SJCRH30 (cell line): ENCODE measurements around the gene SPEF1. TPM values are rescaled to one million over a fixed set of nuclear protein-coding genes. Genes with fewer than 3 reads are reported as not detected.

Experiments
- DNase-seq, 2 experiments: peaks; one replicate each; pipeline ENCODE4 v3.0.0-alpha.2; 2015 to 2020
- H3K27ac ChIP-seq: fragments of 250-450 bp; sonication (Bioruptor Pico); 2 replicates; pipeline ENCODE4 v1.5.1; 2020; ENCODE audit warnings: mild to moderate bottlenecking, moderate library complexity
- H3K27me3 ChIP-seq: fragments of 250-450 bp; sonication (Bioruptor Pico); 2 replicates; pipeline ENCODE4 v1.5.1; 2020; ENCODE audit warnings: mild to moderate bottlenecking, moderate library complexity
- H3K36me3 ChIP-seq: fragments of 250-450 bp; sonication (Bioruptor Pico); 2 replicates; pipeline ENCODE4 v1.5.1; 2020; ENCODE audit warnings: mild to moderate bottlenecking, moderate library complexity
- H3K4me1 ChIP-seq: fragments of 250-450 bp; sonication (Bioruptor Pico); 2 replicates; pipeline ENCODE4 v1.5.1; 2020; ENCODE audit warnings: mild to moderate bottlenecking, moderate library complexity
- H3K4me3 ChIP-seq: fragments of 250-450 bp; sonication (Bioruptor Pico); 2 replicates; pipeline ENCODE4 v1.5.1; 2020; ENCODE audit warnings: mild to moderate bottlenecking, moderate library complexity
- H3K9me3 ChIP-seq: fragments of 250-450 bp; sonication (Bioruptor Pico); replicated peaks from 2 replicates; pipeline ENCODE4 v1.5.1; 2020; ENCODE audit warnings: mild to moderate bottlenecking, moderate library complexity
- total RNA-seq: library from RNA; depleted of rRNA; stranded (reverse); fragments of >200 nt; shearing (Covaris generic); gene quantifications from 2 replicates; pipeline ENCODE4 v1.2.3, GENCODE V29; 2014

SPEF1 gene
- total RNA-seq, 1 experiment from 2014 or later = 0.16 TPM

DNA sequence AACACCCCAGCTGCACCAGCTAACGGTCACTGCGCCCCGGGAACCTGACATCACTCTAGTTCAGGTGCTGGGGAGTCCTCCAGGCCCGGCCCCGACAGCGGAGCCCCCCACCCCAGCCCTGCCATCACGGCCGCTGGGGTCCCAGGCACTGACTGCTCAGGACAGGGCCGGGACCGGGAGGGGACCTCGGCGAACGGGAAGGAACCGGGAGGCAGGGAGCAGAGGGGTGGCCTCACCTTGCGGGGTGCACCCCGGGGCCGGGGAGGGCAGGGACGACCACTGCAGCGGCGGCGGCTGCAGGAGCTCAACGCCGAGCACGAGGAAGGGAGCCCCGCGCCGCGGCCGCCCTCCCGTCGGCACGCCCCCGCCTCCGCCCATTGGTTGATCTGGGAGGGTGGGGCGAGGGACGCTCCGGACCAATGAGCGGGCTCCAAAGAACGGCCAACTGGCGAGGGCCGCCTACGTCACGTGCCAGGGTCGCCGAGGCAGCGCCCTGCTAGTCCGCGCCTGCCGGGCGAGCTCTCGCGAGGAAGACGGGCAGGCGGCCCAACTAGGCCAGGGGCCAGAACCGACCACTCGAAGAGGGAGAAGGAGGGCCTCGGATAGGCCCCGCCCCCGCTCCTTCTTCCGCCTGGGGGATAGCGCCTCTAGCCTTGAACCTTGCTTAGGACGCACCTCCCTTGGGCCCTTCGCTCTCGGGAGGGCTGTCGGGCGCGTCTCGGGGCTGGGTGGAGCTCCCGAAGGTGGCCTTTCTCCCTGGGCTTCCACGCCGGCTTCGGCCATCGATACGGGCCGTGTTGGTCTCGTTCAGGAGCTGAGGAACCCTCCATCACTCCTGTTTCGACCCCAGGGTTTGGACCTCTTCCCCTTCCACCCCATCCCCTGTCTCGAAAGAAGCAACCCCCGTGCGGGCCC lies 13.6 kb downstream of the SPEF1 start, which contains the start of gene ADISSP:
TSS of gene ADISSP (minus strand) at position 327 of the 915 bp plus-strand sequence. CDS start 7,653 bp downstream, outside the sequence.
- peak; percentile 98 for DNase-seq
- Histone ChIP-seq H3K9me3 (no peaks in the 10 kb centered on the region), H3K36me3 (no peaks in the 10 kb centered on the region), H3K27me3 (no peaks in the 10 kb centered on the region), H3K4me3 (peak within 1 kb of the TSS; percentile 74), H3K27ac (peak within 1 kb of the TSS; percentile 64), H3K4me1 (no peaks in the 10 kb centered on the region)

DNA sequence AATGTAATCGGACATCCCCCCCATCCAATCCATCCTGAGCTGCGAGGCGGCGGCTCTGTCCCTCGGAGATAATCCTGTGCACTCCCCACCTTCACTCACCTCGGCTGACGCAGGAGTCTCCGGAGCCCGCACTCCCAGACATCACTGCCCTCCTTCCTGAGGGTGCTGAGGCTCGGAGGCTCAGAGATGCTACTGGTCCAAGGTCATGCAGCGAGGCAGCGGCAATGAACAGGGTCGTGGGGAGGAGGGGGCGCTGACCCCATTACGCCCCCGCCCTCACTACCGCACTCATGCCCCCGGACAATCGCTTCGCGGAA lies 14.2 kb downstream of the SPEF1 start:
- no peaks in the 10 kb centered on the region for H3K4me1 ChIP-seq
- H3K4me3 ChIP-seq = peak overlapping the region; percentile 74
- no peaks in the 10 kb centered on the region for H3K27me3 ChIP-seq
- H3K36me3 ChIP-seq = no peaks in the 10 kb centered on the region
- DNase-seq = no peak
- H3K9me3 ChIP-seq = no peaks in the 10 kb centered on the region
- H3K27ac ChIP-seq = no peak overlapping the region

DNA sequence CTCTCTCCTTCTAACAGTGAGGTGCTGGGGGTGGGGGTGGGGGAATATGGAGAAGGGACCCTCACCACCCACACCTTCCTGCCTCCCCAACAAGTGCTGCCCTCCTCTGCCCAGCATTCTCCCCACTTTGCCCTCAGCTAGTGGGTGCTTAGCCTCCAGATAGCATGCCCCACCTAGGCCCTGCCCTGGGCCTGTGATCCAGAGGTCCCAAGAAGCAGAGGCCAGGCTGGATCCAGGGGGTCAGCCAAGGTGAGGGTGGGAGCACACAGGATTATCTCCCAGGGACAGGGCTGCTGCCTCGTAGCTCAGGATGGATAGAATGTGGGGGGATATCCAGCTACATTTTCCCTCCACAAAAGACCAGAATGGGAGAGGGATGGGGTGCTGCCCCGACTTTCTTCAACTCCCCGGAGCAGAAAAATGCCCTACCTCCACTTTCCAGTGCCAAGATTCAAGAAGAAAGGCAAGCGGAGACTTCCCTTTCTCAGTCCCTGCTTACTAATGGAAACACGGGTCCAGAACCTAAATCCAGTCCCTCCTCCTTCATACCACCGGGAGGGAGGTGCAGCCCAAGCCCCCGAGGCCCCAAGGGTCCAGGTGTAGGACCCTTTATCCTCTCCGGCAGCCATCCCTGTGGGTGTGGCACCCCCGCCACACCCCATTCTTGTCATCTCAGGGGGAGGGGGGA lies 14.7 kb downstream of the SPEF1 start:
- no peaks in the 10 kb centered on the region for H3K4me1 ChIP-seq
- peak overlapping the region; percentile 74 for H3K4me3 ChIP-seq
- no peaks in the 10 kb centered on the region for H3K9me3 ChIP-seq
- no peak for DNase-seq
- no peaks in the 10 kb centered on the region for H3K27me3 ChIP-seq
- no peaks in the 10 kb centered on the region for H3K36me3 ChIP-seq
- H3K27ac ChIP-seq = no peak overlapping the region

DNA sequence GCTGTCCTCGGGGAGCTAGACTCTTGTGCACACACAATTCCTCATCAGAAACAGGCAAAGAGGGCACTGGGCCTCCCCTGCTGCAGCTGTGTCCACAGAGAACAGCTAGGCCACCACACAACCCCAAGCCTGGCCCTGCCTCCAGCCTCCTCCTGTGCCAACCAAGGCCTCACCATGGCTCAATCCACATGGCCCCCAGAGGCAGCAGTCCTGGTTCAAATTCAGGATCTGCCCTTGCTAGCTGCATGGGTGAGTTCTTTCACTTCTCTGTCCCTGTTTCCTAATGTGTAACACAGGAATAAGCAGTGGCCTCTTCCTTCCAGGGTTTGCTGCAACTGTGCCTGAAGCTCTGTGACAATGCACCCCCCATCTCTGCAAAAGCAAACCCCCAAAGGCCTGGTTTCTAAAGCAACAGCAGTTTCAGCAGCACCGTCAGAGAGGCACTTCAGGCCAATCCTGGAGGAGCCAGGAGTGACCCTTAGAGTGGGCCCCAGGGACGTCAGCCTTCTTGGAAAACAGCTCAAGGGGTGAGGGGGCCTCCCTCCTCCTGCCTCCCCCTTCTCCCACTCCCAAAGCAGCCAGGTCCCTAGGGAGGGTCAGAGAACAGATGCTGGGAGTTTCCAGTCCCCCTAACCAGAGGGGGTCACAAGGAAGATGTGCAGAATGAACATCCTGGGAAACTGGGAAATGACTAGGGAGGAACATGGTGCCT lies 15.9 kb downstream of the SPEF1 start:
- no peaks in the 10 kb centered on the region for H3K9me3 ChIP-seq
- no peaks in the 10 kb centered on the region for H3K4me1 ChIP-seq
- H3K4me3 ChIP-seq = no peak overlapping the region
- no peaks in the 10 kb centered on the region for H3K36me3 ChIP-seq
- H3K27me3 ChIP-seq = no peaks in the 10 kb centered on the region
- no peak overlapping the region for H3K27ac ChIP-seq
- DNase-seq = no peak

DNA sequence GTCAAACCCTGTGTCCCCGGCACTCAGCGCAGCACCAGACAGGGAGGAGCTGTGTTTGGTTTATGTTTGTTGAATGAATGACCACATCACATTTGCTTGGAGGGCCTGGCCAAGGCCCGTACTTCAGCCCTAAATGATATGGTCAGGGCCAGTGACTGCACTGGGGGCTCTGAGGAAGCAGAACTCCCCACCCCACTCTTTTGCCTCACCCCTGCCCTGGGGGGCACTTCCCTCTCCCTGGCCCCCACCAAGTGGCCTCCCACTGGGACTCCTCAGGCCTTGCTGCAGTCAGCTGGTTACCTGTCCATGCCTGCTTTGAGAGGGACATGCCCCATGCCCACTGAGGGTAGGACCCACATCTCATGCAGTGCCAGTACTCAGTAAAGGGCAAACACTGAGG lies 16.6 kb downstream of the SPEF1 start:
- Histone ChIP-seq H3K4me1 (no peaks in the 10 kb centered on the region), H3K27ac (no peak overlapping the region), H3K9me3 (no peaks in the 10 kb centered on the region), H3K36me3 (no peaks in the 10 kb centered on the region), H3K27me3 (no peaks in the 10 kb centered on the region), H3K4me3 (no peak overlapping the region)
- DNase-seq = no peak

DNA sequence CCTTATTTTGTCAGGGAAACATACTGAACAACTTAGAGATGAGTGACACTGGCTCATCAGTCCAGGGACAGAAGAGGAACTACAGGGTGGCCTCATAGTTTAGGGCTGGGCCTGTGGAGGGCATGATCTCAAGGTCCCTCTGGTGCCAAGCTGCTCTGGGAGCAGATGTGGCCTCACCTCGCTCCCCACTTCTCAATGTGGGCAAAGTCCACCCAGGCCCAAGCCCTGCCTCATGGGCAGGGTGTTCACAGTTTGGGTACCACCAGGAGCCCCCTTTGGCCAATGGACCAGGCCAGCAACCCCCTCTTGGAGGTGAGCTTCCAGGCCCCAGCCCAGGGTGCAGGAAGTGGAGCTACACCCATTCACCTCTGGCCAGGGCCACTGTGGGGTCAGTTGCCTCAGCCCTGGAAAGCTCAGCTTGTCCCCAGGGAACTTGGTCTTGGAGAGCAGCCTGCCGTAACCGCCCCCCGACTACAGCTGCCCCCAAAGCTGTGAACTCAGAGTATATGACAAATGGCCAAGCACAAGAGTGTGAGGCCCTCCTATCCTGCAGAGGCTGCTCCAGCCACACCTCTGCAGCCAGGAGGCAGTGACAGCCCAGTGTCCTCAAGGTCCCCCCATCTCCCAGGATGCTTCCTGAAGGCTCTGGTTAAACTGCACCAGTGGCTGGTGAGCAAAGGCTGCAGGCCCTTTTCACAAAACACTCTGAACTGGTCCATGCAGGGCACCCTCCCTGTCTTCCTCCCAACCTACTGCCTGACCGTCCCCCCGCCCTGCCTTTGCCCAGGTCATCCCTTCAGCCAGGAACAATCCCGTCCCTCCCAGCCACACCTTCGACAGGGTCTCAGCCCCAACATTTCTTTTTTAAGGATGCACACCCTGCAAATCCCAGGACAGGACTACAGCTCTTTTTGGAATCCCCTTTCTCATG lies 17.3 kb downstream of the SPEF1 start:
- no peak for DNase-seq
- Histone ChIP-seq H3K36me3 (no peaks in the 10 kb centered on the region), H3K4me1 (no peaks in the 10 kb centered on the region), H3K27ac (no peak overlapping the region), H3K27me3 (no peaks in the 10 kb centered on the region), H3K4me3 (no peak overlapping the region), H3K9me3 (no peaks in the 10 kb centered on the region)

DNA sequence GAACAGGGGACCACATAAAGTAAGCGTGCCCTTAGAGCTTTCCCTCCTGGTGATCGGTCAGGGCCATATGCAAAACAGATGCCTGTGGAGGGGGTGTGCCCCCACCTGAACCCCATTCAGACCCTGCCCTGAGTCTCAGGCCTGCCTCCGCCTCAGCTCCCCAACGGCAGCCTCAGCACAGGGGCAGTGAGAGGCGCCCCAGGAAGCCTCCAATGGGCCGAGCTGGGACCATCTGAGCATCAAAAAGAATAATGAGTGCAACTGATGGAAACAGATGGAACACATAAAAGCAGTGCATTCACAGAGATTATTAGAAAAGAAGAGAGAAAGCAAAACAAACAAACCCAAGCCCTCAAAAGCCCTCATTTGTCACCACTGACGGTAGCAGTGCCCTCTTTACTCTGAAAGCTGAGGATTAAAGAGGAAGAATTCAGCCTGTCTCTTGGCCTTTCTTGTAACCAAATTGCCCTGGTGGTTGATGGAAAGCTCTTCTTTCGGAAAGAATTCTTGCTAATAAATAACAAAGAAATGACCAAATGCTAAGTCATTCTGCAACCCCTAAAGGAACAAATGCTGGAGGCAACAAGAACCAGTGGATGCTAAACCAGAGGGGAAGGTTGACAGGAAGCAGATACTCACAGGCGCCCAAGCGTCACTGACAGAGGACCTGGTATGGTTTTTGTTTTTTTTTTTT lies 20.4 kb downstream of the SPEF1 start:
- Histone ChIP-seq H3K36me3 (peaks cover 5% of the 10 kb centered on the region; the same call in 1 of the 2 replicates), H3K27ac (no peak overlapping the region), H3K27me3 (no peaks in the 10 kb centered on the region), H3K4me3 (no peak overlapping the region), H3K4me1 (no peaks in the 10 kb centered on the region), H3K9me3 (no peaks in the 10 kb centered on the region)
- no peak for DNase-seq

DNA sequence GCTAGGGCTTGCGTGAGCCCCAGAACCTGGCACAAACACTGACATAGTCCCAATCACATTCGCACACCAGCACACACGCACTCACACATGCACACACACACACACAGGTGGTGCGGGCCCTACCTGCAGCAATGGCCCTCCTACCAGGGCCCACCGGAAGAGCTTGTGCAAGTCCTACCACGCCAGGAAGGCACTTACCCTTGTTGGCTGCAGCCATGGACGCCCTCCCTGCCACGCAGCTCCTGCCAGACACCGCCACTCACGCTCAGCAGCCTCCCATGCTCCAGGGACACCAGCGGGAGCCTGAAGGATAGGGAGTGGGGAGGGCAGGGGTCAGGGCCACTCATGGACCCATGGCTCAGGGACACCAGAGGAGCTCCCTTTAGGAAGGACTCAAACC lies 21.4 kb downstream of the SPEF1 start:
- Histone ChIP-seq H3K4me3 (no peak overlapping the region), H3K36me3 (peaks cover 5% of the 10 kb centered on the region; the same call in 1 of the 2 replicates), H3K27ac (no peak overlapping the region), H3K9me3 (no peaks in the 10 kb centered on the region), H3K4me1 (no peaks in the 10 kb centered on the region), H3K27me3 (no peaks in the 10 kb centered on the region)
- no peak for DNase-seq

DNA sequence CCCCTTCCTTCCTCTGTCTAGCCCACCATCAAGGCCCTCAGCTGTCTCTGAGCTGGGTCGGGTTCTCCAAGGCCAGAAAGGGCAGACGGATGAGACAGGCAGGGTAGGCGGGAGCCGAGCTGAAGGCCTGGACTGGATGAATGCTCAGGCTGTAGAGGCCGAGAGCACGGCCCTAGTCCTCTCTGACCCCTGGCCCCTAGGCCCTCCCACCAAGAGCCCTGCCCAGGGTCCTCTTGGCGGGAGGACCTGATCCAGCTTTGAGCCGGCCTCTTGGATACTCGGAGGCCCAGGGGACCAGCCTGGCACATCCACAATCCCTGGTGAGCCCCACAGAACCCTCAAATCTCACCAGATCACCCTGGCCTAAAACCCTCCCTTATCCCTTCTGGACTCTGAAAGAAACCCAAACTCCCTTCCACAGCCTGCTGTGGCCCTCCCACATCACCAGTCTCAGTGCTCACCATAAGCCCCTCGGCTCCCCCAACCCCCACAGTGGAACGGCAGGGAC lies 21.9 kb downstream of the SPEF1 start:
- no peaks in the 10 kb centered on the region for H3K9me3 ChIP-seq
- peaks cover 5% of the 10 kb centered on the region; the same call in 1 of the 2 replicates for H3K36me3 ChIP-seq
- no peaks in the 10 kb centered on the region for H3K4me1 ChIP-seq
- no peak for DNase-seq
- H3K4me3 ChIP-seq = no peak overlapping the region
- no peaks in the 10 kb centered on the region for H3K27me3 ChIP-seq
- H3K27ac ChIP-seq = no peak overlapping the region

DNA sequence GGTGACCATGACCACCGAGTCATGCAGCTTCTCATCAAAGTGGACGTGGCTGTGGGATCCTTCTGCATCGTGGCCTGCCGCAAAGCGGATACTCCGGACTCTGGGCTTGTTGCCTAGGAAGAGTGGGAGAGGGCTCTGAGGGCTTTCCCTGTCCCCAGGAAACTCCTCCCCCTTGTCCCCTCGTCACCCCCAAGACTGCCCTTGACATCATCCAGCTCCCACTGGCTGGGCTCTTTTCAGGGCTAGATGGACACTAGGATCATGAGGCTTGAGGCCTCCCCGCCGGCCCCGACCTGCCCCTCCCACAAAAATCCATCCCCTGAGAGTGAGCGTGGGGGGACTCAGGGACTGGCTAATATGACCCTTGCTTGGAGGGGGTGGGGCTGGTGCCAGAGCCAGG lies 22.7 kb downstream of the SPEF1 start:
- no peak for DNase-seq
- Histone ChIP-seq H3K27ac (no peak overlapping the region), H3K9me3 (no peaks in the 10 kb centered on the region), H3K4me3 (no peak overlapping the region), H3K27me3 (no peaks in the 10 kb centered on the region), H3K36me3 (peaks cover 5% of the 10 kb centered on the region; the same call in 1 of the 2 replicates), H3K4me1 (no peaks in the 10 kb centered on the region)

DNA sequence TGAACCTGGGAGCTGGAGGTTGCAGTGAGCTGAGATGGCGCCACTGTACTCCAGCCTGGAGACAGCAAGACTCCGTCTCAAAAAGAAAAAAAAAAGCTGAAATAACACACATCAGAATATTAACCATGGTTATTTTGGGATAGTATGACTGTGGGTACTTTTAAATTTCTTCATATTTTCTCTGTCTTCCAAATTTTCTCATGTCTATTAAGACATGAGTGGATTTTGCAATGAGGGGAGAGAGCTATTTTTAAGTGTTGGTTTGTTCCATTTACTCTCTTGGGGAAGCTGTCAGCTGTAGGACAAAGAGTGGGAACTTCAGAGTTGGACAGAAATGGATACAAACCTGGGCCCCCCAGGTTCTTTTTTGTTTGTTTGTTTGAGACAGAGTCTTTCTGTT lies 24.0 kb downstream of the SPEF1 start:
- no peak overlapping the region for H3K27ac ChIP-seq
- no peaks in the 10 kb centered on the region for H3K4me1 ChIP-seq
- H3K27me3 ChIP-seq = no peaks in the 10 kb centered on the region
- no peaks in the 10 kb centered on the region for H3K9me3 ChIP-seq
- DNase-seq = no peak
- H3K36me3 ChIP-seq = peaks cover 5% of the 10 kb centered on the region; the same call in 1 of the 2 replicates
- no peak overlapping the region for H3K4me3 ChIP-seq

DNA sequence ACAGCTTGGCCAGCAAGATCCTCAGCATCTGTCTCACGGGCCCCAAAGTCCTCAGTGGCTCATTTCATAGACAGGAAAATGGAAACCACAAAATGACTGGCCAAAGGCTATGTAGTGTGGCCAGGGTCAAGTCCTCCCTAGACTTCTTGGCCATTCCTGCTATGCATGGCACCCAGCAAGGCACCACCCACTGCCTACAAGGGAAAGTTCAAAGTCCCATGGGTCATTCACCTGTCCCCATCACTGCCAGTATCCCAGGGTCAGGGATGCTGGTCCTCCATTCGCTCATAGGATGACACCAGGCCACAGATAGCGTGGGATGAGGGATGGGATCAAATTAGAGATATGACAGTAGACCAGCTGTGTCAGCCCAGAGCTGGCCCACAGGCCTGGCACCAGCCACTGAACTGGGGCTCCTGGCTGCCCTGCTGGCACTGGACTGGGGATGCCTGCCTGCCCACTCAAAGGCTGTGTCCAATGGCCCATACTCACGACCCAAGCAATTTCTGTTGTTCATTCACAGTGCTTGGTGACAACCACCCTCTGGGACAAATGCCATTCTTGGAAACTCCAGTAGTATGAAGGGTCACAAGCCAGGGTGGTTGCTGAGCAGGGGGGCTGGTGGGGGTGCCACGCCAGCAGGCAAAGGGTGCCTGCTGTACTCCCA lies 25.3 kb downstream of the SPEF1 start:
- no peak overlapping the region for H3K27ac ChIP-seq
- no peaks in the 10 kb centered on the region for H3K9me3 ChIP-seq
- H3K4me3 ChIP-seq = no peak overlapping the region
- no peaks in the 10 kb centered on the region for H3K4me1 ChIP-seq
- DNase-seq = no peak
- no peaks in the 10 kb centered on the region for H3K27me3 ChIP-seq
- peaks cover 5% of the 10 kb centered on the region; the same call in 1 of the 2 replicates for H3K36me3 ChIP-seq

DNA sequence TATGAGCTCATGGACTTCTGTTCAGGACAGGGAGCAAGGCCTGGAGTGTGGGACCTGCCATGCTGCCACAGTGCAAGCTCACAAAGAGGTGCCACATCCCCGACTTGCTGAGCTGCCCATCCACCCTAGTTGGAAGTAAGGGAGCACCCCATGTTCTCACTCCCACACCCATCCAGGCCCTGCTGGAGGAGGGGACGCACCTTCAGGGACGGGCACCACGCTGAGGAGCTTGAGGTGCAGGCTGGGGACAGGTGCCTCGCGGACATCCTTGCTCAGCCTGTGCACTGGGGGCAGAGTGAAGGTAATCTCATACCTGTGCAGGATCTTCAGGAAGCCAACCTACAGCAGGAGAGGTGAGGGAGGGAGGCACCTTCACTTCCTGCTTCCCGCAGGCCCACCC lies 26.0 kb downstream of the SPEF1 start:
- Histone ChIP-seq H3K9me3 (no peaks in the 10 kb centered on the region), H3K27me3 (no peaks in the 10 kb centered on the region), H3K4me1 (no peaks in the 10 kb centered on the region), H3K36me3 (peaks cover 5% of the 10 kb centered on the region; the same call in 1 of the 2 replicates), H3K4me3 (no peak overlapping the region), H3K27ac (no peak overlapping the region)
- DNase-seq = no peak
